SK-N-SH (cell line): ENCODE results near the gene TMEM14C.

ENCODE experiments used
- EP300 ChIP-seq, 2 experiments: IDR thresholded peaks; 2 replicates each; pipeline versions ENCODE4 v1.4.0 to v1.6.1; 2012; ENCODE audit warnings: borderline replicate concordance in 1 of 2, low read depth in 1 of 2, low read length in 1 of 2
- FOXM1 ChIP-seq: IDR thresholded peaks from 2 replicates; pipeline ENCODE4 v1.4.0; 2012; ENCODE audit warnings: low read depth, mild to moderate bottlenecking
- RAD21 ChIP-seq: IDR thresholded peaks from 2 replicates; pipeline ENCODE4 v1.6.1; 2012; ENCODE audit warnings: mild to moderate bottlenecking, low read length
- RCOR1 ChIP-seq: fragments of 150-350 bp; IDR thresholded peaks from 2 replicates; pipeline ENCODE4 v1.6.1; 2017; ENCODE audit warnings: antibody characterized with exemption, low read length
- TCF12 ChIP-seq: IDR thresholded peaks from 2 replicates; pipeline ENCODE4 v1.4.0; 2012
- TF ChIP-seq, protein P1 (sequence below): fragments of 200-600 bp; sonication (generic); IDR thresholded peaks from 2 replicates; pipeline ENCODE4 v1.6.1; 2017; ENCODE audit warnings: antibody characterized with exemption, mild to moderate bottlenecking, moderate library complexity
- TF ChIP-seq, protein P2 (sequence below): IDR thresholded peaks from 2 replicates; pipeline ENCODE4 v1.6.1; 2012; ENCODE audit warnings: mild to moderate bottlenecking, low read depth, low read length, moderate library complexity

DNA sequence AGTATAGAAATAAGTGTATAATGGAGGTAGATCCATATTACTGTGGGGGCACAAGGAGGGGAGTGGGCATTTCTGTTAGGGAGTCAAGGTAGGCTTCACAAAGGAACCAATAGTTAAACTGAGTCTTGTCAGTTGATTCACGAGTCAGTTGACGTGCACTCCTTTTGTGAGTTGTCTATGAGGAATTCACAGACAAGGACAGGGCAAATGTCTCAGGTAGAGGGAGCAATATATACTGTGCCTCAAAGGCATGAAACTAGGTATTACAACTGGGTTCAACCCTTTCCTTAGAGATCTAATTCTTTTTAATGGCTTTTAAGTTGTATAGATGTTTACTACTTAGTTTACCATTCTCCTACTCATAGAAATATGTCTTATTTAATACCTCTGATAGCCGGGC lies 11.0 kb downstream of the TMEM14C start:
- TF ChIP-seq RAD21 (no peak), TCF12 (no peak), RCOR1 (no peak), EP300 (IDR thresholded peaks at IDR 0.05; ENCODE audit: borderline replicate concordance in 1 of 2, low read depth in 1 of 2, low read length in 1 of 2) (no peak), FOXM1 (no peak)
- TF ChIP-seq, protein P1, sequence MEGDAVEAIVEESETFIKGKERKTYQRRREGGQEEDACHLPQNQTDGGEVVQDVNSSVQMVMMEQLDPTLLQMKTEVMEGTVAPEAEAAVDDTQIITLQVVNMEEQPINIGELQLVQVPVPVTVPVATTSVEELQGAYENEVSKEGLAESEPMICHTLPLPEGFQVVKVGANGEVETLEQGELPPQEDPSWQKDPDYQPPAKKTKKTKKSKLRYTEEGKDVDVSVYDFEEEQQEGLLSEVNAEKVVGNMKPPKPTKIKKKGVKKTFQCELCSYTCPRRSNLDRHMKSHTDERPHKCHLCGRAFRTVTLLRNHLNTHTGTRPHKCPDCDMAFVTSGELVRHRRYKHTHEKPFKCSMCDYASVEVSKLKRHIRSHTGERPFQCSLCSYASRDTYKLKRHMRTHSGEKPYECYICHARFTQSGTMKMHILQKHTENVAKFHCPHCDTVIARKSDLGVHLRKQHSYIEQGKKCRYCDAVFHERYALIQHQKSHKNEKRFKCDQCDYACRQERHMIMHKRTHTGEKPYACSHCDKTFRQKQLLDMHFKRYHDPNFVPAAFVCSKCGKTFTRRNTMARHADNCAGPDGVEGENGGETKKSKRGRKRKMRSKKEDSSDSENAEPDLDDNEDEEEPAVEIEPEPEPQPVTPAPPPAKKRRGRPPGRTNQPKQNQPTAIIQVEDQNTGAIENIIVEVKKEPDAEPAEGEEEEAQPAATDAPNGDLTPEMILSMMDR, result no peak
- TF ChIP-seq, protein P2, sequence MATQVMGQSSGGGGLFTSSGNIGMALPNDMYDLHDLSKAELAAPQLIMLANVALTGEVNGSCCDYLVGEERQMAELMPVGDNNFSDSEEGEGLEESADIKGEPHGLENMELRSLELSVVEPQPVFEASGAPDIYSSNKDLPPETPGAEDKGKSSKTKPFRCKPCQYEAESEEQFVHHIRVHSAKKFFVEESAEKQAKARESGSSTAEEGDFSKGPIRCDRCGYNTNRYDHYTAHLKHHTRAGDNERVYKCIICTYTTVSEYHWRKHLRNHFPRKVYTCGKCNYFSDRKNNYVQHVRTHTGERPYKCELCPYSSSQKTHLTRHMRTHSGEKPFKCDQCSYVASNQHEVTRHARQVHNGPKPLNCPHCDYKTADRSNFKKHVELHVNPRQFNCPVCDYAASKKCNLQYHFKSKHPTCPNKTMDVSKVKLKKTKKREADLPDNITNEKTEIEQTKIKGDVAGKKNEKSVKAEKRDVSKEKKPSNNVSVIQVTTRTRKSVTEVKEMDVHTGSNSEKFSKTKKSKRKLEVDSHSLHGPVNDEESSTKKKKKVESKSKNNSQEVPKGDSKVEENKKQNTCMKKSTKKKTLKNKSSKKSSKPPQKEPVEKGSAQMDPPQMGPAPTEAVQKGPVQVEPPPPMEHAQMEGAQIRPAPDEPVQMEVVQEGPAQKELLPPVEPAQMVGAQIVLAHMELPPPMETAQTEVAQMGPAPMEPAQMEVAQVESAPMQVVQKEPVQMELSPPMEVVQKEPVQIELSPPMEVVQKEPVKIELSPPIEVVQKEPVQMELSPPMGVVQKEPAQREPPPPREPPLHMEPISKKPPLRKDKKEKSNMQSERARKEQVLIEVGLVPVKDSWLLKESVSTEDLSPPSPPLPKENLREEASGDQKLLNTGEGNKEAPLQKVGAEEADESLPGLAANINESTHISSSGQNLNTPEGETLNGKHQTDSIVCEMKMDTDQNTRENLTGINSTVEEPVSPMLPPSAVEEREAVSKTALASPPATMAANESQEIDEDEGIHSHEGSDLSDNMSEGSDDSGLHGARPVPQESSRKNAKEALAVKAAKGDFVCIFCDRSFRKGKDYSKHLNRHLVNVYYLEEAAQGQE, result no peak
